ENCODE data around the gene MAP3K4. TPM values are rescaled to one million over a fixed set of nuclear protein-coding genes. Genes with fewer than 3 reads are reported as not detected.

Gene MAP3K4
- total and polyA plus RNA-seq, 2 of the 8 experiments (the other 6 are each of a cell fraction or from before 2014, with no cell fraction given), result 16.6 to 51.6 TPM

DNA sequence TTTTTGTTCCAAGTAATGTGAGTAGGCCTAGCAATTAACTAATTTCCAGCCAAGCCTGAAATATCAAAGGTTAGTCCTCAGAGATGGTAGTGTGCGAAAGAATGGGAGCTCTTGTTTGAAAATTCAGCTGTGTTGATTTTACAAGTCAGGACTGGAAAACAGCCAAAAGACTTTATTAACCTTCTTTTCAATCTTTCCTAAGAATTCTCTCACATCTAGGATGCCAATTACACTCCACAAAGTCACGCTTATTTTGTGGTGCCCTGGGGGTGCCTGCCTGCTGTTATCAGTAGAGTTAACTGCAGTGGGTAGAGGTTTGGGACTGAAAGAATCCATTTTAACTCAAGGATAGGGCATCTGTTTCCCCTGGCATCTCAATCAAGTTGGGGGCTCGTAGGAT is 30.7 kb upstream of the MAP3K4 start:
- ChIA-PET CTCF (ENCODE audit: partially characterized antibody) (interaction anchor here (0.7 to 1.2 kb wide), 6 partner anchors 11 to 431 kb away, joined by 3 to 6 read pairs (median 3); no protein-coding TSS in a partner anchor), POLR2A (ENCODE audit: partially characterized antibody) (no interaction called here)
- WGBS, 2 experiments (ENCODE audit: extremely low coverage in 1 of 2, insufficient coverage in 1 of 2, insufficient read length in 1 of 2, insufficient replicate concordance in 2 of 2, low coverage in 1 of 2, low lambda C conversion rate in 2 of 2, missing lambda C conversion rate in 1 of 2), result 91% methylated on average over 3 of the region's 3 CpGs; no CpG with 5 or more reads in 1 of the 2 experiments

More for the DNA sequence above, 30.7 kb upstream of the MAP3K4 start:
- H3K4me2 ChIP-seq (ENCODE audit: insufficient read depth in 1 of 2, low read depth in 2 of 2, low read length in 2 of 2), result no peak overlapping the region
- H2BK5ac ChIP-seq (ENCODE audit: low read depth, low read length), result no peak overlapping the region
- no peak overlapping the region for H3K9ac ChIP-seq (replicated peaks in 1 of 4; ENCODE audit: extremely low read depth in 1 of 4, low read depth in 3 of 4, low read length in 3 of 4)
- no peak for FAIRE-seq
- H4K5ac ChIP-seq (ENCODE audit: insufficient read length, low read depth, low read length), result no peak overlapping the region
- peaks cover 0 to 3% (median 1%) of the 10 kb centered on the region in 4 experiments; a peak in 1 of 7 replicates for H3K4me1 ChIP-seq (replicated peaks in 1 of 4; ENCODE audit: control insufficient read depth in 3 of 4, insufficient read depth in 4 of 4, low read length in 3 of 4)
- H3K23ac ChIP-seq (ENCODE audit: insufficient read length), result no peak overlapping the region
- H2BK20ac ChIP-seq (ENCODE audit: low read length), result no peak overlapping the region
- no peak overlapping the region for H3K18ac ChIP-seq (ENCODE audit: extremely low read depth, low read length)
- DNase-seq (ENCODE audit: low read depth in 1 of 2, low spot score in 2 of 2), result no peak
- H2BK120ac ChIP-seq (replicated peaks; ENCODE audit: low read depth, low read length), result no peak overlapping the region
- TF ChIP-seq BACH1 (IDR thresholded peaks at IDR 0.05; ENCODE audit: low read length), result no peak
- H4K91ac ChIP-seq (replicated peaks; ENCODE audit: insufficient read length, low read length), result no peak overlapping the region
- no peak overlapping the region for H2AK5ac ChIP-seq (ENCODE audit: low read depth, low read length)
- H3K14ac ChIP-seq (ENCODE audit: insufficient read length), result no peak overlapping the region
- no peaks in the 10 kb centered on the region for H3K79me2 ChIP-seq (ENCODE audit: control insufficient read depth in 1 of 2, insufficient read depth in 2 of 2, low read length in 2 of 2)
- no peak overlapping the region for H4K8ac ChIP-seq (ENCODE audit: extremely low read depth, insufficient read depth, low read length)
- no peak overlapping the region for H2BK12ac ChIP-seq (ENCODE audit: low read depth, low read length)
- H2AFZ ChIP-seq (ENCODE audit: low read length), result no peak overlapping the region
- no peaks in the 10 kb centered on the region for H4K20me1 ChIP-seq (replicated peaks in 1 of 2; ENCODE audit: control insufficient read depth in 1 of 2, insufficient read depth in 2 of 2, low read length in 2 of 2)
- no peaks in the 10 kb centered on the region for H3K9me3 ChIP-seq (ENCODE audit: insufficient read depth in 2 of 2, low read depth in 1 of 2, low read length in 1 of 2)
- 0 out of 2 replicates have a peak, but pooled peaks cover 1% of the 10 kb centered on the region for H3K23me2 ChIP-seq (ENCODE audit: low read depth, low read length)
- no peak overlapping the region for H3K4ac ChIP-seq (replicated peaks; ENCODE audit: insufficient read length, low read depth, low read length)
- H2BK15ac ChIP-seq (ENCODE audit: low read length), result no peak overlapping the region
- H3K79me1 ChIP-seq (ENCODE audit: low read depth, low read length), result no peaks in the 10 kb centered on the region
- no peak overlapping the region for H3K56ac ChIP-seq (replicated peaks; ENCODE audit: insufficient read length, low read depth, low read length)
- no peak overlapping the region for H3K27ac ChIP-seq (ENCODE audit: low read depth, low read length)
- no peaks in the 10 kb centered on the region for H3K27me3 ChIP-seq (replicated peaks in 1 of 4; ENCODE audit: control insufficient read depth in 3 of 4, extremely low read depth in 1 of 4, insufficient read depth in 3 of 4, low read length in 3 of 4)
- no peak overlapping the region for H3K4me3 ChIP-seq (ENCODE audit: extremely low read depth in 1 of 4, insufficient read depth in 2 of 4, low read depth in 3 of 4, low read length in 4 of 4)
- H3K36me3 ChIP-seq (ENCODE audit: control insufficient read depth in 2 of 4, insufficient read depth in 4 of 4, low read length in 3 of 4), result no peaks in the 10 kb centered on the region
